Kidney epithelial cell (primary cell): ENCODE data around the gene STRADB. TPM values are rescaled to one million over a fixed set of nuclear protein-coding genes. Genes with fewer than 3 reads are reported as not detected.

Experiments used
- DNase-seq: peaks from one replicate; pipeline ENCODE4 v3.0.0-alpha.2; 2010; ENCODE audit warnings: low read depth
- H3K27me3 ChIP-seq: 2 replicates; pipeline ENCODE4 v1.6.0; 2011; ENCODE audit warnings: low read length; ENCODE audit not compliant: control insufficient read depth, insufficient read depth
- H3K36me3 ChIP-seq: 2 replicates; pipeline ENCODE4 v1.5.1; 2011; ENCODE audit warnings: low read length; ENCODE audit not compliant: control insufficient read depth, insufficient read depth
- H3K4me3 ChIP-seq: 2 replicates; pipeline ENCODE4 v1.5.1; 2011; ENCODE audit warnings: low read depth, mild to moderate bottlenecking, control low read depth, low read length
- CTCF ChIP-seq: IDR thresholded peaks from 2 replicates; pipeline ENCODE4 v1.5.1; 2011; ENCODE audit warnings: mild to moderate bottlenecking, moderate library complexity, low read length, control low read depth, inconsistent platforms; ENCODE audit not compliant: insufficient read depth, poor library complexity, severe bottlenecking
- total RNA-seq: library from RNA; depleted of rRNA; stranded (reverse); fragments of >200 nt; gene quantifications from 2 replicates; pipeline ENCODE4 v1.2.3, GENCODE V29; 2015

Gene STRADB
- total RNA-seq, 1 donor from 2014 or later, result 38.3 TPM

- H3K27me3 ChIP-seq, result no peaks in the 10 kb centered on the region
- H3K36me3 ChIP-seq, result no peaks in the 10 kb centered on the region
- TF ChIP-seq CTCF, result no peak
- DNase-seq, result no peak
- no peak overlapping the region for H3K4me3 ChIP-seq
Observed at GRCh38 chr2:201406077-201406662, 45.4 kb upstream of the STRADB start.

- H3K27me3 ChIP-seq, result no peaks in the 10 kb centered on the region
- H3K4me3 ChIP-seq, result no peak overlapping the region
- no peak for TF ChIP-seq CTCF
- no peaks in the 10 kb centered on the region for H3K36me3 ChIP-seq
- DNase-seq, result no peak
Observed at GRCh38 chr2:201407265-201407664, 44.3 kb upstream of the STRADB start.

- no peaks in the 10 kb centered on the region for H3K27me3 ChIP-seq
- no peak for TF ChIP-seq CTCF
- no peaks in the 10 kb centered on the region for H3K36me3 ChIP-seq
- H3K4me3 ChIP-seq, result no peak overlapping the region
- DNase-seq, result no peak
Observed at GRCh38 chr2:201408931-201409330, 42.6 kb upstream of the STRADB start.

- Histone ChIP-seq H3K4me3 (no peak overlapping the region), H3K27me3 (no peaks in the 10 kb centered on the region), H3K36me3 (no peaks in the 10 kb centered on the region)
- no peak for TF ChIP-seq CTCF
- no peak for DNase-seq
Observed at GRCh38 chr2:201411421-201411820, 40.1 kb upstream of the STRADB start.

GRCh38 chr2:201413143-201413542 lies 38.4 kb upstream of the STRADB start:
- no peak for TF ChIP-seq CTCF
- DNase-seq, result no peak
- H3K27me3 ChIP-seq, result no peaks in the 10 kb centered on the region
- no peak overlapping the region for H3K4me3 ChIP-seq
- H3K36me3 ChIP-seq, result no peaks in the 10 kb centered on the region

- Histone ChIP-seq H3K36me3 (no peaks in the 10 kb centered on the region), H3K4me3 (no peak overlapping the region), H3K27me3 (no peaks in the 10 kb centered on the region)
- no peak for DNase-seq
- TF ChIP-seq CTCF, result no peak
Observed at GRCh38 chr2:201413552-201413951, 38.0 kb upstream of the STRADB start.
